ENCODE data around the gene VSTM4.

VSTM4 gene

GRCh38 chr10:49138361-49138891 lies 23.1 kb upstream of the VSTM4 start:
- peak; percentile 21 to 30 for DNase-seq (ENCODE audit: low read depth in 2 of 2)
- no peak for TF ChIP-seq CTCF (IDR thresholded peaks at IDR 0.05; ENCODE audit: low read depth, low read length)
- no peak overlapping the region for H3K4me3 ChIP-seq (replicated peaks in 1 of 2; ENCODE audit: low read depth in 2 of 2, low read length in 2 of 2)

- no peak overlapping the region for H3K4me3 ChIP-seq (replicated peaks in 1 of 2; ENCODE audit: low read depth in 2 of 2, low read length in 2 of 2)
- no peak for TF ChIP-seq CTCF (IDR thresholded peaks at IDR 0.05; ENCODE audit: low read depth, low read length)
Measured at GRCh38 chr10:49136525-49136924, 21.2 kb upstream of the VSTM4 start.

GRCh38 chr10:49135575-49136313 lies 20.4 kb upstream of the VSTM4 start:
- DNase-seq (ENCODE audit: low read depth in 2 of 2) = peak; percentile 13 to 64
- no peak overlapping the region for H3K4me3 ChIP-seq (replicated peaks in 1 of 2; ENCODE audit: low read depth in 2 of 2, low read length in 2 of 2)
- no peak for TF ChIP-seq CTCF (IDR thresholded peaks at IDR 0.05; ENCODE audit: low read depth, low read length)

More at GRCh38 chr10:49136525-49136924, 21.2 kb upstream of the VSTM4 start:
- DNase-seq (ENCODE audit: low read depth in 2 of 2) = no peak

- no peak for DNase-seq (ENCODE audit: low read depth in 2 of 2)
- no peak for TF ChIP-seq CTCF (IDR thresholded peaks at IDR 0.05; ENCODE audit: low read depth, low read length)
- no peak overlapping the region for H3K4me3 ChIP-seq (replicated peaks in 1 of 2; ENCODE audit: low read depth in 2 of 2, low read length in 2 of 2)
Measured at GRCh38 chr10:49134327-49134726, 19.0 kb upstream of the VSTM4 start.

- no peak for TF ChIP-seq CTCF (IDR thresholded peaks at IDR 0.05; ENCODE audit: low read depth, low read length)
- no peak within 1 kb of the TSS for H3K4me3 ChIP-seq (replicated peaks in 1 of 2; ENCODE audit: low read depth in 2 of 2, low read length in 2 of 2)
- DNase-seq (ENCODE audit: low read depth in 2 of 2) = no peak
Measured at GRCh38 chr10:49133706-49134248, 18.5 kb upstream of the VSTM4 start, which contains the start of gene FAM170B. FAM170B (minus strand) TSS chr10:49134021; CDS start chr10:49133918, 103 bp downstream.

GRCh38 chr10:49132362-49132737 lies 17.0 kb upstream of the VSTM4 start:
- no peak for TF ChIP-seq CTCF (IDR thresholded peaks at IDR 0.05; ENCODE audit: low read depth, low read length)
- H3K4me3 ChIP-seq (replicated peaks in 1 of 2; ENCODE audit: low read depth in 2 of 2, low read length in 2 of 2) = no peak overlapping the region
- DNase-seq (ENCODE audit: low read depth in 2 of 2) = no peak

All from cardiac fibroblast (primary cell).